ENCODE measurements around the gene WDR5B.
A peak's percentile ranks its signal among the peaks of the same experiment; 100 is the strongest.
"Not testable (repeated sequence)": the region's sequence is repeated elsewhere in the genome, so short reads cannot be mapped to it uniquely, and the experiment has no call there.

WDR5B gene

DNA sequence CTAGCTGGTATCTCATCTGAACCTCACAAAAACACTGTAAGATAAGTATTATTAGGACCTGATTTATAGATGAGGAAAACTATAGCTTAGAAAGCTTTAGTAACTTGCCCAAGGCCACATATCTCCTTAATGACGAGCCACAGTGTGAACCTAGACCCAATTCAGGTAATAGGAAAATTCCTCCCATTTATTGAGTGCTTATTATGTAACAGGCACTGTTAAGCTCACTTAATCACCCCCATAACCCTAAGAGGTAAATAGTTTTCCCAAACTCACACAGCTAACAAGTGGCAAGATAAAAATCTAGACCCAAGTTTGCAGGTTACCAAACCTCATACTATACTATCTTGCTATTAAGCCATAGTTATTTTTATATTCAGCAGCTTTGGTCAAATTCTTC is 7.9 kb downstream of the WDR5B start:
- no peak for DNase-seq

DNA sequence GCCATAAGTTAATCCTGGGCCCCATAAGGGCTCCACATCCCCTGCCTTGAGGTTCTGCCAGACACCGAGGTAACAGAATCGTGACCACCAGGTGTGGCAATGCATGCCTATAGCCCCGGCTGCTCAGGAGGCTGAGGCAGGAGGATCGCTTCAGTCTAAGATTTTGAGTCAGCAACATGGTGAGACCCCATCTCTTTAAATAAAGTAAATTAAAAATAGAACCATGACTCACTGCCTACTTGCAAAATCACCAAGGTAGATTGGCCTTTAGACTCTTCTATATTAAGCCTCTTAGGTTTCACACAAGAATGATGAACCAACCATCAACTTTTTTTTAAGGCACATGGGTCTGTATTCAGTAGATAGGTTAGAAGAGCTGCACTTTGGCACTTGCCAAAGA is 9.7 kb downstream of the WDR5B start:
- no peak for DNase-seq

DNA sequence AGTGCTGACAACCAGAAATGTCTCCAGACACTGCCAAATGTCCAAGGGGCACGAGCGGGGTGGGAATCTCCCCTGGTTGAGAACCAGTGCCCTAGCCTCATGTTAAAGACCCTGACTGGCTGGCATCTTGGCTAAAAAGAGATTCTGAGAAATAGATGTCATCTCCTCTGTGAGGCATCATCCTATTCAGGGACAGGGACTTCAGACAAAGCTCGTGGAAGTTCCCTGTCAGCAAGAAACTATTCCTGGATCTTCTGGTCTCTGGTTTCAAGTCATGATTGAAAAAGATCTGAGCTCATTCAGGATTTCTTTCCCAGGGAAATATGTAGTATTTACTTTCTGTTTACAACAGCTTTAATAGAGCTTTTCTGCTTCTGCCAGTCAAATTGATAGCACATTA is 10.8 kb downstream of the WDR5B start:
- no peak for DNase-seq

DNA sequence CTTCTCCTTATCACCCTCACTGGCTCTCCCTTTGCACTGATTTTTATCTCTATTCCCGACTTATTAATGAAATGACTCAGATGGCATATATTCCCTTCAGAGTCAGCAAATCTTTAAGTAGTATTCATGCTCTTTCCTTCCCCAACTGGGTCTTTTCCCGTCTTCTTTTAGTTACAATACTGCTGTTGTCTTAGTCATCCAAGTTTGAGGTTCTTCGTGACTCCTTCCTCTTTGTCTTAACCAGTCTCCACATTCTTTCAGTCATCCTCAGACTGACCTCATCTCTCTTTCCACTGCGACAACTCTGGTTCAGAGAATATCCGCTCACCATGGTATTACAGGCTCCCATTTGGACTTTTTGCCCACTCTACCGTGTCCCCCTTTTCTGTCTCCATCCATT is 12.4 kb downstream of the WDR5B start:
- DNase-seq, result no peak

DNA sequence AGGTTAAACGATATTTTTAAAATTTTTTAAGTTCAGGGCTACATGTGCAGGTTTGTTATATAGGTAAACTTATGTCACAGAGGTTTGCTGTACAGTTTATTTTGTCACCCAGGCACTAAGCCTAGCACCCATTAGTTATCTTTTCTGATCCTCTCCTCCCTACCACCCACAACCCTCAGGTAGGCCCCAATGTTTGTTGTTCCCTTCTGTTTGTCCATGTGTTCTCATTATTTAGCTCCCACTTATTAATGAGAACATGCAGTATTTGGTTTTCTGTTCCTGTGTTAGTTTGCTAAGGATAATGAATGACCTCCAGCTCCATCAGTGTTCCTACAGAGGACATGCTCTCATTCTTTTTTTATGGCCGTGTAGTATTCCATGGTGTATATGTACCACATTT is 16.9 kb downstream of the WDR5B start:
- DNase-seq, result no peak

DNA sequence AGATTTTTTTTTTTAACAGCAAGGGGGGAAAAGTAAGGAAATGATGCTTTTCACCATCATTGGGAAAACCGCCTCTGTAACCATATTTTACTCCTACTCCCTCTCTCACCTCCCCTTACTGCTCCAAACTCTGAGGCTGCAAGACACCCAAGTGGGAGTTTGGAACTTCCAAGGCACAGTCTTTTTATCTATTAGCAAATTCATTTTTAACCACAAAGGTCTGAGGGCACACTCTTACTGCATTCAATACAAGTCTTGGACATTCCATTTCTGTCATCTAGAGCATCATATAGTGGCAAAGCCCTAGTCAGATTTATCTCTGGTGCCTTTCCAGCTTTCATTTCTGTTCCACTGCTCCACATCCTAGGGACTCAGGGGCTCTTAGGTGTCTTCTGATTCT is 18.7 kb downstream of the WDR5B start:
- no peak for DNase-seq

DNA sequence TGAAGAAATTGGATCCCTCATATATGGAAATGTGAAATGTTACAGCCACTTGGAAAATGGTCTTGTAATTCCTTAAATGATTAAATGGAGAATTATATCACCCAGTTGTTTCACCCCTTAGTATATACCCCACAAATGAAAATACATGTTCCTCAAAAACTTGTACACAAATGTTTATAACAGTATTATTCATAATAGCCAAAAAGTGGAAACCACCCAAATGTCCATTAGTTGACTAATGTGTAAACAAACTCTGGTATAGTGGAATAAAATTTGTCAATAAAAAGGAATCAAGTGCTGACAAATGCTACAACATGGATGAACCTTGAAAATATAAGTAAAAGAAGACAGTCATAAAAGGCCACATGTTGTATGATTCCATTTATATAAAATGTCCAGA is 19.4 kb downstream of the WDR5B start:
- DNase-seq, result no peak

DNA sequence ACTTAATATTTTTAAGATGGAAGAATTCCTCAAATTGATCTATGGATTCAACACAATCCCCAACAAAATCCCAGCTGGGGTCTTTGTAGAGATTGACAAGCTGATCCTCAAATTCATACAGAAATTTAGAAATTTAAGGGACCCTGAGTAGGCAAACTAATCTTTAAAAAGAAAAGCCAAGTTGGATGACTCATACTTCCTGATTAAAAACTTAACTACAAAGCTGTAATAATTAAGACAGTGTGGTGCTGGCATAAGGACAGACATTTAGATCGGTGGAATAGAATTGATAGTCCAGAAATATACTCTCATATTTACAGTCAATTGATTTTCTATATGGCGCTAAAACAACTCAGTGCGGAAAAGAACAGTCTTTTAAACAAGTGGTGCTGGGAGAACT is 20.3 kb downstream of the WDR5B start:
- DNase-seq, result no peak

DNA sequence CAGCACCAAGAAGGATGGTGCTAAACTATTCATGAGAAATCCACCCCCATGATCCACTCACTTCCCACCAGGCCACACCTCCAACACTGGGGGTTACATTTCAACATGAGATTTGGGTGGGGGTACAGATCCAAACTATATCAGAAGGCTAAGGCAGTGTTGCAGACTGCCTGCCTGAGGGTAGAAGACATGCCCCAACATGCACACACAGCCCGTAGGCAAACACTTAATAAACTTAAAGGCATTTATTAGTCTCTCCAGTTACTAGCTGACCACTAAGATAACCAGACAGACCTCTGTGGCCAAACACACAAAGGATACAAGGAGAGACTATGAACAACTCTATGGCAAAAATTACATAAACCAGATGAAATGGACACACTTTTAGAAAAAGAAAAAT is 21.7 kb downstream of the WDR5B start:
- DNase-seq, result no peak

DNA sequence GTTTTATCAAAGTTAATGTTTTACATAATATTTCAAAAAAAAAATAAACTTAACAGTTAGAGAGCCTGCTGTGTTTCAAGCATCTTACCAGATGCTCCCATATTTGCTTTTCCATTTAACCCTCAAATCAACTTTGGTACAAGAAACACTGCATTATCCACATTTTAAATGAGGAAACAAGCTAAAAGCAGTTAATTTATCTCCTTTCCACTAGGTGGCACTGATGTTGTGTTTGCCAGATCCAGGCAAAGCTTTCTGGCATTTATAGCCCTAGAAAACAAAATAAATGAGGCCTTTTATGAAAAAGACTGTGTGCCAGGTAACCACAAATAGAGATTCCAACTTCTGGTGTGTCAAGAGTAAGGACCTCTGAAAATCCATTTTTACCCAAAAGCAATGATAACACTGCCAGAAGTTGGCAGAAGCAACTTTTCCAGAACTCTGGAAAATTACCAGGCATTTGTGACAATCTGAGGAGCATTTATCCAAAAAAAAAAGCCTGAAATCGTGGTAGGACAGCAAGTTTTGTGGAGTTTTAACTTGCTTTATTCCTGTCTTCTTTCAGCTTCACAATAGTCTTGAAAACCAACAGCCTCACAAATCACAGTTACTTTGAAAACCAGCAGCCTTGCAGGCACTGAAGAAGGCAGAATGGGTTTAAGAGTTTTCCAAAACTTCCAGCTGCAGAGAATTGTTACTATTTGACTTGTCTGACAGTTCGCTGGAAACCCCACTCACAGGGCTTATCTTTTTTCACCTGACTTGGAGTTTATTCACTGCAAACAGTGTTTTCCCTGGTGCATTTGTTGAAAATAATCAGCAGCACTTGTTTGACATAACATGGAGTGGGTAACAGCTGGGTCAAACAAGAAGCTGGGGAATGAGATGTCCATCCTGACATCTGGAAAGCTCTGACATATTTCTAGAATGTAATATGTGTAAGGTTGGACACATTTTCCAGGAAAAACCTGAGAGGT is 22.7 kb downstream of the WDR5B start:
- peak; percentile 20 to 61 for DNase-seq

DNA sequence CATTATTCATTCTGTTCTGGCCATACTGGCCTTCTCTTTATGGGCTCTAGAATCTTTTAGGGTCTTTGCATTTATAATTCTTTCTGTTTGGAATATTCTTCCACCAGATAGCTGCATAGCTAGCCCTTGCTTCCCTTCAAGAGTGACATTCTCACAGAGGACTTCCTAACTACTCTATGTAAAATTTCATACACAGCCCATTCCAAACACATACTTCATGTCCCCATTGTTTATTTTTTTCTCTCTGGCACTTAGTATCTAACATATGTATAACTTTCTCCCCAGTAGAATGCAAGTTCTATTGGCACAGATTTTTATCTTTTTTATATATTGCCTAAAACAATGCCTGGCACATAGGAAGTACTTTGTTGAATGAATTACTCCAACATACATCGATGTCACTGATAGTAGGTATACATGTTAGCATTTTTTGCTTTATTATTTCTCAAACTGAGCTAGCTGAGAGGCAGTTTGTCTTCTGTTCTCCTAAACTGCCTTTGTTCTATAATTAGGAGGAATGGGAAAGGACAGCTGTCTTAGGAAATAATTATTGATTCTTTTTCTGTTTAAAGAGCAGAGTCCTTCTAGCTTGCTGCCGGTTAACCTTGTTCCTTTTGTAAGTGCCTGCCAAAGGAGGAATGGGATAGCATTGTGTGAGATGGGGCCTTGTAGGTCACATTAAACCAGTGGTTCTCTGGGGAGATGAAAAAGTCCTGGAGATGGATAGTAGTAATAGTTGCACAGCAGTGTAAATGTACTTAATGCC is 24.0 kb downstream of the WDR5B start:
- no peak for DNase-seq

DNA sequence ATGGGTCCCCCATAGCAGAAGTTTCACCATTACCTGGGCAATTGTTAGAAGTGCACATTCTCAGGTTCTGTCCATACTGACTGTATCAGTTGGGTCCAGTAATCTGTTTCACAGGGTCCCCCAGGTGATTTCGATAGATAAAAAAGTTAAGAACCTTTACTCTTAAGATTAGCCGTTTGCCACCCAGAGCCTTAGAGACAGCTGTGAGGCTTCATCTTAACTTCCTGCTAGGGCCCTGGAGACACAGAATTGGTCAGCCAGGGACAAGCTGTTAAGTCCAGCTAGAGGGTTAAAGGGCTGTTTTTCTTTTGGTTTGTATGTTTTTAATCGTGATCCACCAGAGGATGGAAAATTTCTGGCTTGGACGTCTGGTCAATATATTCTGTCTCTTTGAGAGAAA is 25.2 kb downstream of the WDR5B start:
- no peak for DNase-seq

DNA sequence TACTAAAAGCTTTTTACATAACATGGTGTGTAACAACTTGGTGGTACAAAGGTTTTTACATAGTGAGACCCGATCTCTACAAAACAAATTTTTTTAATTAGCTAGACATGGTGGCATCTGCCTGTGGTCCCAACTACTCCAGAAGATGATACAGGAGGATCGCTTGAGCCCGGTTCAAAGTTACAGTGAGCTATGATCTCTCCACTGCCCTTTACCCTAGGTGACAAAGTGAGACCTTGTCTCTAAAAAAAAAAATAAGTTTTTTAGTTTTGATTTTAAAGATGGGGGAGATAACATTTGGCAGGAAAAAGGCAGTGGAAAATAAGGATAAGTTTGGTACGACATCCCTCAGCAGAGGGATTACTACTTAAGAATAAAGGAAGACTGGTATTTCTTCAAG is 26.0 kb downstream of the WDR5B start:
- no peak for DNase-seq

DNA sequence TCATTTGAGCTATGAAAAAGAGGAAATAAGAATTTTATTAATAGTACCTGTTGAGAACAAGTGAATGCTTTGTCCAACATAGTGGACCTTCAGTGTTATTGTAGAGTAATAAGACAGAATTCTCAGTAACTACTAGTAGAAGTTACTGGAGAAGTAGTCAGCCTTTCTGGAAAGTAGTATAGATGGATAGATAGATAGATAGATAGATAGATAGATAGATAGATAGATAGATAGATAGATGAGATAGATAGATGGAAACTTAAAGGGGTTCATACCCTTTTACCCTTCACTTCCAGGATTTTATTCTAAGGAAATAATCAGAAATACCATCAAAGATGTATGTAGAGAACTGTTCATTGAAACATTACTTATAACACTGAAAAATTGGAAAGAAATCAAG is 26.7 kb downstream of the WDR5B start:
- no peak for DNase-seq

DNA sequence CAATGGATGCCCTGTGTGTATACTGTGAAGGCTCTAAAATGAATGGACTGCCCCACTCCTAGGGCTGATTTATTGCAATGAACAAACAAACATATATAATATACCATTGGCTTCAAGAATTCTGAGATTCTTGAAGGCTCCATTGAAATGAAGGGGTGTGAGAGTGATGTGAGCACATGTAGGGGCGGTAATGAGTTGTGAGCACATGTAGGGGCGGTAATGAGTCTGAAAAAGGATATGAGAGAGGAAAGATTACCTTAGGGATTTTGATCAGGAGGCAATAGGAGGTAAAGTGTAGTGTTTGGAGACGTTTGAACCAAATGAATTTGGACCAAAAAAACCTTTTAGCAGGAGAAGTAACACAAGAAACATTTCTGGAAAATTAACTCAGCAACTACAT is 28.2 kb downstream of the WDR5B start:
- DNase-seq, result no peak

DNA sequence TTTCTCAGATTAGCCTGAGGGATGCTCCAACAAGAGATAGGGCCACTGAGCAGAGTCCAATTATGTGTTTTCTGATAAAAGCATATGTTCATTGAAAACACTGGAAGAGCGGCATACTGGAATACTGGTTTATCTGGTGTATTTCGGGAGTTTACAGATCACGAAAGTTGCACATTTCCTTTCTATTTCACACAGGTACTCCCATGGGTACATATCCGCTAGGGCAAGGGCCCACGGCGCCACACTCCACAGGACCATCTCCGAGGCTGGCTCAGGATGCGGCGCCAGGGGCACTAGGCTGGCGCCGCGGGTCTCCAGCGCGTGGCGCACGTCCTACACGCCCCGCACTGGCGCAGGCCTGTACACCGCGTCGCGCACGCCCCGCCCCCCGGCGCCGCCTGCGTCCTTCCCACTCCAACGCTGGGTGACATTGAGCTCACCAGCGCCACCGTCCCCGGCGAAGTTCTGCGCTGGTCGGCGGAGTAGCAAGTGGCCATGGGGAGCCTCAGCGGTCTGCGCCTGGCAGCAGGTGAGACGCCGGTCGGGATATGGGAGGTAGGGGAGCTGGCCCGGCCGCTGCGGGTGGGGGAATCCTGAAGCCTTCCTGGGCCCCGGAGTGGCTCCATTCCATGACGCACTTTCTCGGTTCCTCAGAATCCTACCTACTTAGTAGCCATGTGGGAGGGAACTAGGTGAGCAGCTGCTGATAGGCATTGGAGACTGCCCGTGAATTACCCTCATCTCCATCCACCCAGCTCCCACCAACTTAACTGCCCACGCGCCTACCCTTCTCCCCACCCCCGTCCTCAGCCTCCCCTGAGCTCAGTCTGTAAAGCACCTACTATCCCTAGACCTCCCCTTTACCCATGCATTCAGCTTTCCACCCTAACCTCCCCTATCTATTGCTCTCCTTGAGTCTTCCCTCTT is 31.8 kb downstream of the WDR5B start, which contains the start of gene FAM162A:
Gene FAM162A, plus strand, starts transcription at position 412 of the 927 bp plus-strand sequence. Its CDS starts 84 bp downstream, at position 496.
- DNase-seq, result peak; percentile 91 to 93

DNA sequence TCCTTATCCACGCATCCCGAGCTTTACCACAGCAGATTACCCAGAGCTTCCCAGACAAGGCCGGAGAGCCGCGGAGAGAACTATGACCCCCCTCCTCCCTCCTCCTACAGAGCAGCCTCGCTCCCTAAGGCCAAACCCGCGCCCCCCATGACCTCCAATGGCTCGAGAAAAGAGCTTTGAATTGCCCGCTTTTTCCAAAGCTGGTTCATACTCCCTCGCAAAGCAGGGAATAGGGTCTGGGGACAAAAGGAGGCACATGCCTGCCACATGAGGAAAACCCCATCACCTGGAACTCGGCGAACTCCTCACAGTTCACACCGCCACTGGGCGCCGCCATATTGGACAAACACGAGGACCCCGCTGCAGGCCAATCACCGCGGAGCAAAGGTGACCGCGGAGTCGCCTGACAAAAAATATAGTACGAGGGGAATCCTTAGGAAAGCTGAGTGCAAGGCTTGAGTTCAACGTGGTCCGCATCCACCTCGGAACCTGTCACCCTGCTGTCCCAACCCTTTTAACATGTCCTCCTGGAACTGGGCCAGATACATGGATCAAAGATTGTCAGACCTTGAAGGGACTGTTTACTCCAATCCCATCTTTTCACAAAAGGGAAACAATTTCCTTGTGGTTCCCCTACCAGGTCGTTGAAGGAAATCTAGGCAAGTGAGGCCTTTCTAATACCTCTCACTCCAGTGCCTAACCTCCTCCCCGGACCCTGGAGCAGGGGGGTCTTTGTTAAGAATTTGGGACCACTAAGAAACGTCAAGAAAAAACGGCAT is 32.8 kb downstream of the WDR5B start, which contains the start of gene MIX23:
Gene MIX23, minus strand, starts transcription at position 344 of the 779 bp plus-strand sequence. Its CDS starts 7 bp downstream, at position 337.
- peak; percentile 83 to 87 for DNase-seq

DNA sequence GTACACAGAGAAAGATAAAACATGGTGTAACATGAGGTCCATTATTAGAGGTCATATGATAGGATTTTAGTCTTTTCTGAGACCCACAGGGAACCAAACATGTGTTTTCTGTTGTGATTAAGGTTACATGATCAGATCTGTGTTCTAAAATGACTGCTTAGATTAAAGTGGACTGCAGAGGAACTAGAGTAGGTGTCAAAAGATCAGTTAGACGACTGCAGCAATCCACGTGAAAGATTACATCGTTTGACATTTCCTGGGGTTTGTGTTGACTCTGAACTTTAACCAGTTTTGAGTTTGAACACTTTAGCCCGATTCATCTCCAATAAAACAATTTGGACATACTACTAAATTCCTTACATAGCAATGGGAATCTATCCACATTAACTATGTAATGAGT is 37.9 kb downstream of the WDR5B start:
- no peak for DNase-seq

DNA sequence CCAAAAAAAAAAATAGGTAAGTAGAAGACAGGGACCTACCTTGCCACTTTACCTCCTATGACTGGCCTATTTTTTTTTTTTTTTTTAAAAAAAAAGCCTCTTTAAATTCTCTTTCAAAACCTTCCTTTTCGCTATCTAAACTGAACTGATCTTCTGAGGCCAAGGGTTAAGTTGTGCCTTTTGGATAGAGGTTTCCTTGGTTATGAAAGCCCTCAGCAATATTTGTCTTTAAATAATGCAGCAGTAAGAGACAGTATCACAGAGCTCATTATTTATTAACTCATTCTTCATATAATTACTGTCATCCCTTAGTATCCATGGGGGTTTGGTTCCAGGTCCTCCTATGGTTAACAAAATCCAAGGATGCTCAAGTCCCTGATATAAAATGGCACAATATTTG is 41.8 kb downstream of the WDR5B start:
- DNase-seq, result no peak

DNA sequence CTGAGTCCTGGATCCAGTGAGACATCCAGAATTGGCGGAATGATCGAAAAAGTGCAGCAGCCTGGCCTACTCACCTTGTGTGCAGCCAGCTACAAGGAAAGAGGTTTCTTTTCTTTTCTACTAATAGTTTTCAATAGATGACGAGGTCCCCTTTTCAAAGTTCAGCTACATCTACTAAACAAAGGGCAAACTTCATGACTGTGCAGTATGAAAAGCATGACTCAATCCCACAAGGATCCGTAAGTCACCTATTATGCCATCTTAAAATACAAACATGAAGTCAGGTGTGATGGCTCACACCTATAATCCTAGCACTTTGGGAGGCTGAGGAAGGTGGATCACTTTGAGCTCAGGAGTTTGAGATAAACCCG is 49.5 kb downstream of the WDR5B start:
- no peak for DNase-seq

DNA sequence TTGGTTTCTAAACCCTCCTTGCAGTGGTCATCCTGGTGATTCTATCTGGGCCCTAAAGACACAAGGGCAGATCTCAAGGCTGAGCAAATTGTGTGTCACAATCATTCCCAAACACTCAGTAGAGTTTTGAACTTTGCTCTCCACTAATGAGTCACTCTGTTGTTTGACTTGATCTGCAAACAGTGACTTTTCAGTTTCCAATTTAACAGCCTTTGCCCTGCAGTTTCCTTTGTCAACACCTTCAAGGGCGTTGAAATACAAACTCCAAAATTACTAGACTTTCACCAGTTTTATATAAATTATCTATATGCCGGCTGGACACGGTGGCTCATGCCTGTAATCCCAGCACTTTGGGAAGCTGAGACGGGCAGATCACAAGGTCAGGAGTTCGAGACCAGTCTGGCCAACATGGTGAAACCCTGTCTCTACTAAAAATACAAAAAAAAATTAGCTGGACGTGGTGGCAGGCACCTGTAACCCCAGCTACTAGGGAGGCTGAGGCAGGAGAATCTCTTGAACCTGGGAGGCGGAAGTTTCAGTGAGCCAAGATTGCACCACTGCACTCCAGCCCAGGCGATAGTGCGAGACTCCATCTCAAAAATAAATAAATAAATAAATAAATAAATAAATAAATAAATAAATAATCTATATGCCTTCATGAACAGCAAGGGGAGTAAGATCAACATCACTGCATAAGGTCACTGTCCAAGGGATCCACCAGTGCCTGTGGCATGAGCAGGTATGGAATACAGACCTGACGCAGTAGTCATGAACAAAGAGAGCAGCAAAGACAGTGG is 50.1 kb downstream of the WDR5B start:
- DNase-seq, result not testable (repeated sequence)
